GM12892 (cell line): ENCODE results near the gene ORC4. TPM values are rescaled to one million over a fixed set of nuclear protein-coding genes. Genes with fewer than 3 reads are reported as not detected.

Experiments
- DNase-seq: peaks from one replicate; pipeline ENCODE4 v3.0.0; 2011; ENCODE audit not compliant: insufficient read length
- FAIRE-seq: peaks from 2 replicates; lab custom pipeline; 2011; peaks lifted over from hg19 to GRCh38; lab: Jason Lieb, UNC
- POLR2A ChIP-seq: IDR thresholded peaks from 2 replicates; pipeline ENCODE4 v1.6.1; 2011; ENCODE audit warnings: low read depth, low read length, control low read depth
- POLR2AphosphoS5 ChIP-seq: IDR thresholded peaks from 2 replicates; pipeline ENCODE4 v1.6.1; 2011; ENCODE audit warnings: low read depth, low read length, control low read depth
- TAF1 ChIP-seq: IDR thresholded peaks from 2 replicates; pipeline ENCODE4 v1.6.1; 2011; ENCODE audit warnings: low read depth, mild to moderate bottlenecking, control low read depth, low read length, borderline replicate concordance
- polyA plus RNA-seq: library from polyadenylated mRNA; unstranded; fragments of >200 nt; gene quantifications from one replicate; pipeline ENCODE4 v1.2.1, GENCODE V29; 2012; ENCODE audit warnings: missing spikeins, inconsistent platforms; ENCODE audit not compliant: missing spikeins

The ORC4 gene
- polyA plus RNA-seq: 45.6 TPM

DNA sequence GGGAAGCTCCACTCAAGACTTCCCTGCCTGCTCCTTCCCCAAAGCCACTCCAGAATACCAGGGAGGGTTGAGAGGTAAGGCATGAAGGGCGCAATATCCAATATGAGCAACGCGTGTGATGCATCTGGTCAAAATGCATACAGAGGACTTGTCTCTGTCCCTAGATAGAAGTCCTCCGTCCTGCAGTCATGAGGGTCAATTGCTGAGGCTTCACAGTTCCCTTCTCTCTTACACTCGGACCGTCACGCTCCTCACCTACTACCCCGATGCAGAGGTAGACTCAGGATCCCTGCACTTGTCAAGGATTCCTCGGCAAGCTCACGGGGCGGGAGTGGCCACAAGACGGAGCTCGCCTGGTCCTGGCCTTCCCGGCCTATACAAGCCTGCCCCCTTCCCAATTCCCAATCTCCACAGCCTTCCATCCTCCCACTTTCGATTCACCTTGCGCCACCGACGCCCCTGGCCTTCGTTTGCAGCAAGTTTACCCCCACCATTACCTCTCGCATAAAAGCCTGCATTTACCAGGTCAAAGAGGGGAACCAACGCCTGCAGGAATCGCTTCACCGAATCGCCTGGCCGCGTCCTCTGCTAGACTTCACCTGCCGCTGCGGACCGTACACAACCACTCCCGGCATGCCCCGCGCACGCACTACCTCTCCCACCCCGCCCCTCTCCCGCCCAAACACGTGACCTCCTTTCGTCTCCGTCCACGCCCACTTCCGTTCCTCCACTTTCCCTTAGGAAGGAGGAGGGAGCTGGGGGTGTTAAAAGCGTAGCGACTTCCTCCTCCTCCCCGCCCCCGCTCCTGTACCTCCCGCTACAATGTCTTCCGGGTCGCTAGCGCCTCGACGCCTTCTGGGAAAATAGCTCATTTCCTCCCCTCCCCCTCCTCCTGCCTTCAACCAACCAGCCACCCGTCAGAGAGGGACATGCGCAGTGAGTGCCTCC, at the start of gene ORC4:
ORC4 (minus strand) TSS at position 627 of the 948 bp plus-strand sequence. CDS start 44,779 bp downstream, outside the sequence.
- DNase-seq (peak; percentile 55), FAIRE-seq (peak; percentile 99)
- peak; percentile 82 for TF ChIP-seq POLR2A
- TF ChIP-seq POLR2AphosphoS5: peak; percentile 89
- TF ChIP-seq TAF1: peak; percentile 37; the same call in 1 of the 2 replicates

DNA sequence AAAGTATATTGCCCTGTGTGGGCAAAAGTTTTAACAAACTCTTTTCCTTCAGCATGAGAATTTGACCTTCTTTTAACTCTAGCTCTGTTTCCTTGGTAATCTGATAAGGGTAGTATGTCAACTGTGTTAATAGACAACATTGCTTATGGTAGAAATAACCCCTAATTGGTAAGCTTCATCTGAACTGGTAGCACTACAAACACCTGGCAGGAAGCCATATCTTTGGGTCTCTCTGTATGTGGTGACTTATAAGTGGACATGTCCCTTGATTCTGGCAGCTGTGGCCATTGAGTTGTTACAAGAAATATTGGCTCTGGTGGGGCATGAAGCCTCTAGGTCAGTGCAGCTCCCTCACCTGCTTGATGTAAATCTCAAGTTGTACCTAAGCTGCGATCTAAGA, 47.3 kb upstream of the ORC4 start:
- TF ChIP-seq POLR2A: no peak
- no peak for TF ChIP-seq TAF1
- no peak for TF ChIP-seq POLR2AphosphoS5
- DNase-seq: no peak
- no peak for FAIRE-seq

DNA sequence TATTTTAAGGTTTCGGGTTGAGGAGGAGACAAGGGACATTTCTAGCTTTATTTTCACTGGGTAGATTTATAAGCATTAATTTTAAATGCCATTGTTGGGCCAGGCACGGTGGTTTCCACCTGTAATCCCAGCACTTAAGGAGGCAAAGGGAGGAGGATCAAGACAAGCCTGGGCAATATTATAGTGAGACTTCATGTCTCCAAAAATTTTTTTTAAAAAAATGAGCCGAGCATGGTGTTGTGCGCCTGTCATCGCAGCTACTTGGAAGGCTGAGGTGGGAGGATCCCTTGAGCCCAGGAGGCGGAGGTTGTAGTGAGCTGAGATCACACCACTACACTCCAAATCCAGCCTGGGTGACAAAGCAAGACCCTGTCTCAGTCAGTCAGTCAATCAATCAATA, 45.4 kb upstream of the ORC4 start:
- FAIRE-seq (no peak), DNase-seq (no peak)
- no peak for TF ChIP-seq TAF1
- no peak for TF ChIP-seq POLR2AphosphoS5
- no peak for TF ChIP-seq POLR2A

DNA sequence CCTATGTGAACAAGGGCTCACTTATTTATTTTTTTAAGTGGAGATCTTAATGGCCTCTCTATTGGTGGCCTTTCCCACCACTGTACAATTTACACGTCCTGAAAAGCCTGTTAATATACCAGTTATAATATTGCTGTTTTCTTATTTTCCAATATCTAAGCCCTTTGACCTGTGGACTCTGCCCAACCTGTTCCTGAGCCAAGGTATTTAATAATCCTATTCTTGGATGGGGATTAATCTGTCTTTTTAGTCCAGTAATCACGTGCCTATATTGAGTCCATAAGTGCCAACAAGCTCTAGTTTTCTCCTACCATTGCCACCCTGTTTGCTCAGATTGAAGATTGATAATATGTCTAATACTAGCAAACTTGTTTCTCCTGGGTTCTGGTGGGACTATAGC, 43.1 kb upstream of the ORC4 start:
- peak; percentile 36 for FAIRE-seq
- no peak for TF ChIP-seq POLR2AphosphoS5
- TF ChIP-seq POLR2A: no peak
- no peak for TF ChIP-seq TAF1
- no peak for DNase-seq

DNA sequence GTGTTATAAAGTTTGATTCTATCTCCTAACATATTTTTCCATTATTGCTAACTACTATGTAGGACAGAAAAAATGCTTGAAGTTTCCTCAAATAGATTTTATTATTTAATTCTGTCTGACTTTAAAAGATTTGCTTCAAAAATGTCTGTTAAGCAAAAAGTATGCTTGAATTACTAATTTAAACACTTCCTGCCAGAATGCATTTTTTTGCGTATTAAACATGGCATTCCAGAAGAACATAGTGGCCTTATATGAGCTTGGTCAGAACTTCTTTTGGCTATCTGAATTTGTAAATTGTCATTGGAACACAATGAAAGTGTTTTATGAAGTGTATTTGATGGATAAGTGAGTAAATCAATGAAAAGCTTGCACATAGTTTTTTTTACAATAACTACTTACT, 38.1 kb upstream of the ORC4 start:
- TF ChIP-seq POLR2A (no peak), TAF1 (no peak)

DNA sequence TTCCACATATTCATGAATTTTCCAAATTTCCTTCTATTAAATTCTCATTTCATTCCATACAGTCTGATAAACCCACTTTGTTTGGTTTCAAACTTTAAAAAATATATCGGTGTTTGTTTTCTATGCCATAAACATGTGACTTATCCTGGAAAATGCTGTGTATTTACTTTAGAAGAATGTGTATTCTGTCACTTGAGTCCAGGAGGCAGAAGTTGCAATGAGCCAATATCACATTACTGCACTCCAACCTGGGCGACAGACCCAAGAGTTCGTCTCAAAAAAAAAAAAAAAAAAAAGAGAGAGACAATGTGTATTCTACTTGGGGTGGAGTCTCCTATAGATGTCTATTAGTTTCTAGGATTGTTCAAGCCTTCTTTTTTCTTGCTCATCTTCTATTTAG, 32.1 kb upstream of the ORC4 start:
- DNase-seq (no peak), FAIRE-seq (no peak)
- TF ChIP-seq POLR2A (no peak), TAF1 (no peak), POLR2AphosphoS5 (no peak)

More for the DNA sequence above, 38.1 kb upstream of the ORC4 start:
- DNase-seq: no peak
- no peak for FAIRE-seq

DNA sequence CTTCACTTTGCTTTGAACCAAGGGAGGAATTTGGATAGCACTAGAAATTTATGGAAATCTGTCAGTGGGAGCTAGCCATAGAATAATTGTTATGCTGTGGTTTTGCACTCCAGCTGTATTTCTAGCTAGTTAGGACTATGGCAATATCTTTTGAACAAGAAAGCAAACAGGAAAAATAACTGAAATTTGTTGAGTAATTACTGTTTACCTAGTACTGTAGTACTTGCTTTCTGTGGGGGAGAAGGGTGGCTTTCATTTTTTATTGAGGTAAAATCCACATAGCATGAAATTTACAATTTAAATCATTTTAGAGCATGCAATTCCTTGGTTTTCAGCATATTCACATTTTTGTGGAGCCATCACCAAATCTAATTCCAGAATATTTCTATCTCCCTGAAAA, 28.7 kb upstream of the ORC4 start:
- DNase-seq: no peak
- TF ChIP-seq POLR2A: no peak
- TF ChIP-seq POLR2AphosphoS5: no peak
- no peak for TF ChIP-seq TAF1
- no peak for FAIRE-seq

DNA sequence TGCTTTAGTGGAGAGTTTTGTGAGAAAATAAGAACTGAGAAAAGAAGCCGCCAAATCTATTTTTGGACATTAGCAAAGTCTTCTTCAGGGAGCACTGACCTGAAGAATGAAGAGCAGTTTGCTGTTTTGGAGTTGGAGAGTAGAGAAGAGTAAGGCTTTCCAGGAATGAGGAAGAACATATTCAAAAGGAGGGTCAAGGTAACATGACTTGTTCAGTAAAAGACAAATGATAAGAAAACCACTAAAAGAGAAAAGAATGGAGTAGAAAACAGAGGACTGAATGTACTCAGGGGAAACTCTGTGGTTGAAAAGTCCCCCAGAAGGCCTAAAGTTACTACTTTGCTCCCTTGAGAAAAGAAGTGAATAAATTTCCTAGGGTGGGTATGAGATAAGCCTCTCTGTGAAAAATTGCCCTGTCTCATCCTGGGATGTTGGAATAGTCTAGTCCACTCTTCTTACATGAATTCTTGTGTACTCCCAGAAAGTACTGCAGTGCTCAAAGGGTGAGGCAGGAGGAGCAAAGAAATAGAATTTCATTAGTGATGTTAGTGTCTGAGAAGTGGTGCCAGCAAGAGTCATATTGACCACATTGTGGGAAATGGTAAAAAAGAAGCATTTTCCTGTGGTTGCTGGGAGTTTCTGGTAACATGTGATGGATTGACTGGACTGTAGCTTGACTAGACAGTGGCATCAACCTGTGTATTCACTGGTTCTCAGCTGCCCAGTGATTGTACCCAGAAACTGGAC, 28.1 kb upstream of the ORC4 start:
- peak; percentile 95 for FAIRE-seq
- no peak for TF ChIP-seq POLR2A
- no peak for DNase-seq

DNA sequence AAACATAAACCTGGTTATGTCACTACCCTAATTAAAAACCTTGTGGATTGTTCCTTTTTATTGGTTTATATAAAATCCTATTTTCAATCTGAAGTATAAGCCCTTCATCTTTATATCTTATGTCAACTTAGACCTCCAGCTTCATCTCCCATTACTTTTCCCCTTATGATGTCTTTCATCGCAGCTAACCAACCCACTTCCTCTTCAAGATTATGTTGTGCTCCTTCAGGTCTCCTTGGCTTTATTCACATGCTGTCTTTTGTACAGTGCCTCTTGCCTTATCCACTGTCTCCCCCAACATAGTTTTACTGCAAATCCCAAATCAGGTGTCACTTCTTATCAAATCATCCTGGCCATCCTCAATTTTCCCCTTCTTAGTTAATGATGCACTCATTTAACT, 26.3 kb upstream of the ORC4 start:
- DNase-seq (no peak), FAIRE-seq (no peak)

DNA sequence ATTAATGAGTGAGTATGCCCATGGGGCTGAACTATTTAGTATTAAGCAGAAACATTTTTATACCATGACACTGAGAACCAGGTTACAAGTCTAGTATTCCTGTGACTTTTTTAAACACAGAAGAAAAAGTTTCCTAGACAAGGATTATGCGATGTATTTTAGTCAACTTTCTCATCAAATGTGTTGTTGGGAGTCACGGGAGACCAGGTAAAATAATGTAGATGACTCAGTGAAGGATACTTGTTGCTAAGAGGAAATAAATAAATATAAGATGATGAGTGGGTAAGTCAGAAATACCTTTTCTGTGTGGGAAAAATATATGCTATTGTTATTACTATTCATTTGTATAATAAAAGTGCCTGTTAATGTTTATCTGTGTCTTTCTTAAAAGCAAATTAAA, 23.8 kb upstream of the ORC4 start:
- DNase-seq: no peak
- TF ChIP-seq TAF1: no peak
- TF ChIP-seq POLR2AphosphoS5: no peak
- no peak for TF ChIP-seq POLR2A
- no peak for FAIRE-seq

More for the DNA sequence above, 26.3 kb upstream of the ORC4 start:
- TF ChIP-seq POLR2AphosphoS5 (no peak), TAF1 (no peak), POLR2A (no peak)

DNA sequence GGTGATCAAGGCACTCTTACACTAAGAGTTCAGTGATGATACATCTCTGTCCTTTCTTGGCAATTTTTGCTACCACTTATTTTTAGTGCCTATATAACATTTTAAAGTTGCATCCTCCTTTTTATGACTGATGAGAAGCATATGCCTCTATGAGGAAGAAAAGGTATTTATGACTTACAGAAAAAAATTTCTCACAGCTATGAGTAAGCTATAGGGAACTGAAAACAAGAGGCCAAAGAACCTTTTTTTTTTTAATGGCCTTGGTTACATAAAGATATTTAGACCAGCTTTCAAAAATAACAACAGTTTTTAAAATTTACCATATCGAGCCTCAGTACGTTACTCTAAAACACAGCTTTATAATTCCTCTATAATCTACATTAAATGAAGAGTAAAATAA, 21.7 kb upstream of the ORC4 start:
- peak; percentile 61 for FAIRE-seq
- no peak for DNase-seq
- TF ChIP-seq TAF1 (no peak), POLR2A (no peak), POLR2AphosphoS5 (no peak)
